Osteocyte (in vitro differentiated cells): Measurements from ENCODE around the gene HEPACAM. TPM values are rescaled to one million over a fixed set of nuclear protein-coding genes. Genes with fewer than 3 reads are reported as not detected.

ENCODE experiments used
- DNase-seq: peaks from one replicate; pipeline ENCODE4 v3.0.0; 2021; ENCODE audit warnings: mixed read lengths; ENCODE audit not compliant: unreplicated experiment; ENCODE audit errors: extremely low spot score
- H3K27ac Mint-ChIP-seq: one replicate; pipeline ENCODE4 v1.8.0; 2021; ENCODE audit warnings: mild to moderate bottlenecking, mixed read lengths; ENCODE audit not compliant: unreplicated experiment
- H3K27me3 Mint-ChIP-seq: one replicate; pipeline ENCODE4 v1.8.0; 2021; ENCODE audit warnings: mixed read lengths; ENCODE audit not compliant: unreplicated experiment
- H3K36me3 Mint-ChIP-seq: one replicate; pipeline ENCODE4 v1.8.0; 2021; ENCODE audit warnings: mixed read lengths; ENCODE audit not compliant: unreplicated experiment
- H3K4me1 Mint-ChIP-seq: one replicate; pipeline ENCODE4 v1.8.0; 2021; ENCODE audit warnings: mixed read lengths; ENCODE audit not compliant: unreplicated experiment
- H3K4me3 Mint-ChIP-seq: one replicate; pipeline ENCODE4 v1.8.0; 2021; ENCODE audit warnings: mild to moderate bottlenecking, moderate library complexity, mixed read lengths; ENCODE audit not compliant: unreplicated experiment
- H3K9me3 Mint-ChIP-seq: one replicate; pipeline ENCODE4 v1.8.0; 2021; ENCODE audit warnings: mixed read lengths; ENCODE audit not compliant: unreplicated experiment
- total RNA-seq: library from RNA; stranded (reverse); gene quantifications from 2 replicates; pipeline ENCODE4 v1.2.1, GENCODE V29; 2021
- TF ChIP-seq, protein P1 (sequence below): fragments of 200-600 bp; sonication (generic); IDR thresholded peaks from 2 replicates; pipeline ENCODE4 v1.5.0; 2021; ENCODE audit warnings: antibody characterized with exemption, mild to moderate bottlenecking, moderate library complexity

HEPACAM gene
- total RNA-seq, 1 donor from 2014 or later = not detected

- TF ChIP-seq, protein P1, sequence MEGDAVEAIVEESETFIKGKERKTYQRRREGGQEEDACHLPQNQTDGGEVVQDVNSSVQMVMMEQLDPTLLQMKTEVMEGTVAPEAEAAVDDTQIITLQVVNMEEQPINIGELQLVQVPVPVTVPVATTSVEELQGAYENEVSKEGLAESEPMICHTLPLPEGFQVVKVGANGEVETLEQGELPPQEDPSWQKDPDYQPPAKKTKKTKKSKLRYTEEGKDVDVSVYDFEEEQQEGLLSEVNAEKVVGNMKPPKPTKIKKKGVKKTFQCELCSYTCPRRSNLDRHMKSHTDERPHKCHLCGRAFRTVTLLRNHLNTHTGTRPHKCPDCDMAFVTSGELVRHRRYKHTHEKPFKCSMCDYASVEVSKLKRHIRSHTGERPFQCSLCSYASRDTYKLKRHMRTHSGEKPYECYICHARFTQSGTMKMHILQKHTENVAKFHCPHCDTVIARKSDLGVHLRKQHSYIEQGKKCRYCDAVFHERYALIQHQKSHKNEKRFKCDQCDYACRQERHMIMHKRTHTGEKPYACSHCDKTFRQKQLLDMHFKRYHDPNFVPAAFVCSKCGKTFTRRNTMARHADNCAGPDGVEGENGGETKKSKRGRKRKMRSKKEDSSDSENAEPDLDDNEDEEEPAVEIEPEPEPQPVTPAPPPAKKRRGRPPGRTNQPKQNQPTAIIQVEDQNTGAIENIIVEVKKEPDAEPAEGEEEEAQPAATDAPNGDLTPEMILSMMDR = no peak
- peaks cover 35% of the 10 kb centered on the region for H3K4me1 Mint-ChIP-seq
- no peaks in the 10 kb centered on the region for H3K9me3 Mint-ChIP-seq
- H3K4me3 Mint-ChIP-seq = no peak overlapping the region
- no peaks in the 10 kb centered on the region for H3K27me3 Mint-ChIP-seq
- no peak overlapping the region for H3K27ac Mint-ChIP-seq
- DNase-seq = peak; percentile 73
- H3K36me3 Mint-ChIP-seq = no peaks in the 10 kb centered on the region
Measured at GRCh38 chr11:124896071-124896750, 39.6 kb downstream of the HEPACAM start.

GRCh38 chr11:124895471-124895971, 40.3 kb downstream of the HEPACAM start:
- TF ChIP-seq, protein P1 = no peak
- Mint-ChIP-seq H3K36me3 (no peaks in the 10 kb centered on the region), H3K4me1 (peaks cover 30% of the 10 kb centered on the region), H3K4me3 (no peak overlapping the region), H3K27ac (no peak overlapping the region), H3K9me3 (no peaks in the 10 kb centered on the region), H3K27me3 (no peaks in the 10 kb centered on the region)
- peak; percentile 80 for DNase-seq

GRCh38 chr11:124894606-124895430, 41.0 kb downstream of the HEPACAM start:
- no peak overlapping the region for H3K27ac Mint-ChIP-seq
- H3K36me3 Mint-ChIP-seq = no peaks in the 10 kb centered on the region
- H3K27me3 Mint-ChIP-seq = no peaks in the 10 kb centered on the region
- H3K4me3 Mint-ChIP-seq = no peak overlapping the region
- peaks cover 25% of the 10 kb centered on the region for H3K4me1 Mint-ChIP-seq
- H3K9me3 Mint-ChIP-seq = no peaks in the 10 kb centered on the region
- peak; percentile 63 for DNase-seq
- TF ChIP-seq, protein P1 = no peak

GRCh38 chr11:124893781-124894401, 42.0 kb downstream of the HEPACAM start:
- TF ChIP-seq, protein P1 = no peak
- no peak overlapping the region for H3K27ac Mint-ChIP-seq
- no peaks in the 10 kb centered on the region for H3K27me3 Mint-ChIP-seq
- H3K4me3 Mint-ChIP-seq = no peak overlapping the region
- no peaks in the 10 kb centered on the region for H3K9me3 Mint-ChIP-seq
- peak; percentile 65 for DNase-seq
- H3K36me3 Mint-ChIP-seq = no peaks in the 10 kb centered on the region
- H3K4me1 Mint-ChIP-seq = peaks cover 16% of the 10 kb centered on the region
